A549 treated with dexamethasone at 1 μM for 4 hours (cell line): ENCODE data around the gene ZNF253. TPM values are rescaled to one million over a fixed set of nuclear protein-coding genes. Genes with fewer than 3 reads are reported as not detected.

Experiments
- total RNA-seq: library from RNA; stranded (reverse); fragments of 200-300 nt; extraction: Qiagen RNA extraction; gene quantifications from 5 replicates; pipeline ENCODE4 v1.2.3, GENCODE V29; 2022

Gene ZNF253
- not detected in 5 replicates for total RNA-seq

GRCh38 chr19:19865750-19866610 lies at the start of gene ZNF253:
TSS of gene ZNF253 (plus strand) at chr19:19865882. CDS start at chr19:19865997, 115 bp downstream.

GRCh38 chr19:19821366-19821951 lies 44.2 kb upstream of the ZNF253 start, which contains the start of gene ZNF506:
TSS of gene ZNF506 (minus strand) at chr19:19821750. CDS start at chr19:19821603, 147 bp downstream.

DNA sequence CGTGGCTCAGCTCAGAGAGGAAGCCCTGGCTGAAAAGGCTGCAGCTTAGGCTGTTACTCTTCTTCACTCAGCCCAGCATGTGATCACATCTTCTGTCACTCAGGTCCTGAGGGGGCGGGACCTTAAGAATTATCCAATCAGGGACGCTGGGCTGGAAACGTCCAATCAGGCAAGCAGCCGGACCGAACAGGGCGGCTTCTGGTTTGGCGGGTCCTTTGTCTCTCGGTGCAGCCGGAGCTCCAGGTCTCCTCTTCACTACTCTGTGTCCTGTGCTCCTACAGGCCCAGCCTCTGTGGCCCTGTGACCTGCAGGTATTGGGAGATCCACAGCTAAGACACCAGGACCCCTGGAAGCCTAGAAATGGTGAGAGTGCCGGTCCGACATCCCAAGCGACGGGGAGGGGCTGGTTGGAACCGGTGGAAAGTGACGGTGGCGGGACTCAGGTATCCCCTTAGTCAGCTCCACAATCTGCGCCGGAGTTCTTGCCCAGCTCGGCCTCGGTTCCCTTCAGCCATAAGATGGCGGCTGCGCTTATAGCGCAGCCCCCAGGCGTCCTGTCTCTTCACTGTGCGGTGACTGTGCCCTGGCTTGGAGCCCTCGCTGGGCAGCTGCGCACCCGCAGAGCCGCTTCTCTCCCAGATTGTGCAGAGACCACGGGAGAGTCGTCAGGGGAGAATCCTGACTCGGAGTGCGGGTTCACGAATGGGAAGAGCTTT lies 35.2 kb downstream of the ZNF253 start, which contains the start of gene ZNF93:
Gene ZNF93 (plus strand): TSS at position 218 of the 716 bp plus-strand sequence. CDS start 143 bp downstream, at position 361.

Other genes with a start within 250 kb of the ZNF253 start
- gene PBX4, start 247.2 kb upstream of the ZNF253 start, total RNA-seq, result 1.3 to 2.6 TPM (median 2.1 TPM) in 5 replicates
- gene LPAR2, start 237.7 kb upstream of the ZNF253 start, total RNA-seq, result 3.4 to 5.9 TPM (median 5.7 TPM) in 5 replicates
- gene GMIP, start 222.2 kb upstream of the ZNF253 start, total RNA-seq, result 4.6 to 6.2 TPM (median 5.2 TPM) in 5 replicates
- gene ATP13A1, start 202.2 kb upstream of the ZNF253 start, total RNA-seq, result 19.2 to 37.1 TPM (median 36.1 TPM) in 5 replicates
- 4.6 to 5.6 TPM (median 5.1 TPM) in 5 replicates for gene ZNF101, start 197.0 kb upstream of the ZNF253 start, total RNA-seq
- gene ZNF14, start 132.8 kb upstream of the ZNF253 start, total RNA-seq, result 2.0 to 2.5 TPM (median 2.1 TPM) in 5 replicates
- gene ZNF506, start 44.1 kb upstream of the ZNF253 start, total RNA-seq, result 0.12 to 0.27 TPM (median 0.21 TPM) in 5 replicates
- gene ZNF93, start 35.1 kb downstream of the ZNF253 start, total RNA-seq, result not detected in 5 replicates
- not detected in 5 replicates for gene ZNF682, start 173.6 kb downstream of the ZNF253 start, total RNA-seq
- gene ZNF90, start 212.1 kb downstream of the ZNF253 start, total RNA-seq, result not detected in 5 replicates